ENCODE measurements around the gene LRMDA.

LRMDA gene

DNA sequence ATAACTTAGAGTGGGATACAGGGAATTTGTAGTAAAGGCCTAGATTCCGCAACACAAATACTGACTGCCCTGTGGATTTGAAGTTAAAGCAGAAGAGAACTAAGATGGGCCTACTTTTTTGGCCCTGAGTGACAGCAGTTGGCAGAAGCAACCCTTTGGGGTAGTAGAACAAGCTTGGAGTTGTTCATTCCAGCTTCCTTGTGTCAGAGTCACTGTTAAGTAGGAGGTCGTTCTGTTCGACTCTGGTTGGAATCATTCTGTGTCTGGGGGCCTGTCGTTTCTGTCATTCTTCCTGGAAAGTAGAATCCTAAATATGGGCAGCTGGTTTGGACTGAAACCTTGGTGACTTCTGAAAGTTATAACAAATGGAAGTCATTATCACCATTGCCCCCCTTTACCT, 865.9 kb downstream of the LRMDA start:
- DNase-seq: no peak
- H3K27me3 ChIP-seq (ENCODE audit: insufficient read depth, low read depth, severe bottlenecking): no peaks in the 10 kb centered on the region
- H3K36me3 ChIP-seq: no peaks in the 10 kb centered on the region
- no peak overlapping the region for H3K27ac ChIP-seq
- no peak overlapping the region for H3K4me3 ChIP-seq (ENCODE audit: low read depth, low read length)
- no peak for TF ChIP-seq CTCF (IDR thresholded peaks at IDR 0.05; ENCODE audit: low read depth, low read length)
- no peaks in the 10 kb centered on the region for H3K9me3 ChIP-seq (ENCODE audit: severe bottlenecking)

- no peak overlapping the region for H3K27ac ChIP-seq
- H3K36me3 ChIP-seq: no peaks in the 10 kb centered on the region
- no peak for TF ChIP-seq CTCF (IDR thresholded peaks at IDR 0.05; ENCODE audit: low read depth, low read length)
- no peaks in the 10 kb centered on the region for H3K27me3 ChIP-seq (ENCODE audit: insufficient read depth, low read depth, severe bottlenecking)
- DNase-seq: no peak
- H3K4me3 ChIP-seq (ENCODE audit: low read depth, low read length): no peak overlapping the region
- H3K9me3 ChIP-seq (ENCODE audit: severe bottlenecking): no peaks in the 10 kb centered on the region
Measured at GRCh38 chr10:76297780-76298281, 866.4 kb downstream of the LRMDA start.

DNA sequence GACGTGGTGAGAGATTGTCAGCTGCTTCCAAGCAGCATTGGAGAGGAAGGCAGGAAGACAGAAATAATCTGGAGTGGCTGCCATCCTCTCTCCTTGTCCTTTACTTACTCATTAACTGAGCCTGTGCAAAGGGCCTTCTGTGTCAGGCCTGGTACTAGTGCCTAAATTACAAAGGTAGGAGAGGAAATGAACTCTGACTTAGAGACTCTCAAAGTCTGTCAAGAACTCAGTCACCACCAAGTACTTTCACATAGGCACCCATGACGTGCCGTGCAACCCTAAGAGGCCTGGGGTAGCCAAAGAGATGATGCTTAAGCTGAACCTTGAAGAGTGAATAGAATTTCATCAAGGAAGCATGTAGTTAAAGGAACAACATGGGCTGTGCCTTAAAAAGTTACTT, 866.9 kb downstream of the LRMDA start:
- H3K27ac ChIP-seq: no peak overlapping the region
- no peak overlapping the region for H3K4me3 ChIP-seq (ENCODE audit: low read depth, low read length)
- no peak for TF ChIP-seq CTCF (IDR thresholded peaks at IDR 0.05; ENCODE audit: low read depth, low read length)
- no peaks in the 10 kb centered on the region for H3K9me3 ChIP-seq (ENCODE audit: severe bottlenecking)
- no peaks in the 10 kb centered on the region for H3K36me3 ChIP-seq
- DNase-seq: no peak
- H3K27me3 ChIP-seq (ENCODE audit: insufficient read depth, low read depth, severe bottlenecking): no peaks in the 10 kb centered on the region

GRCh38 chr10:76299501-76299900, 868.1 kb downstream of the LRMDA start:
- no peak for TF ChIP-seq CTCF (IDR thresholded peaks at IDR 0.05; ENCODE audit: low read depth, low read length)
- no peak overlapping the region for H3K27ac ChIP-seq
- DNase-seq: no peak
- H3K36me3 ChIP-seq: no peaks in the 10 kb centered on the region
- H3K9me3 ChIP-seq (ENCODE audit: severe bottlenecking): no peaks in the 10 kb centered on the region
- no peak overlapping the region for H3K4me3 ChIP-seq (ENCODE audit: low read depth, low read length)
- no peaks in the 10 kb centered on the region for H3K27me3 ChIP-seq (ENCODE audit: insufficient read depth, low read depth, severe bottlenecking)

DNA sequence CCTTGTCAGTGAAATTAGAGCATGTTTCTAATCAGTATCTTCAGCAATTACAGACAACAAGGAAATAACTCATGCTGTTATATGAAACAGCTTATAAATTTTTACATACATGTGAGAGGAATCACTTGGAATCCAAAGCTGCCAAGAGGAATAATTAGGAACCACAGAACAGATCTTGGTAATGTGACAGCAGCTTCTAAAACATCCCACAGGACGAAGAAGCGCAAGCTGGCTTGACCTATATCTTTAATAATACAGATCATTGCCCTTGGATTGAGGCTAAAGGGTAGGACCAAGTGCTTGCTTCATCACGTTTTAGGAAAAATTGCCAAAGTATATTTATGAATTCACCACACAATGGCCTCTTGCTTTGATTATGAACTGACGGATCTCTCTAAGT, 869.8 kb downstream of the LRMDA start:
- no peak overlapping the region for H3K27ac ChIP-seq
- no peaks in the 10 kb centered on the region for H3K9me3 ChIP-seq (ENCODE audit: severe bottlenecking)
- no peaks in the 10 kb centered on the region for H3K27me3 ChIP-seq (ENCODE audit: insufficient read depth, low read depth, severe bottlenecking)
- H3K4me3 ChIP-seq (ENCODE audit: low read depth, low read length): no peak overlapping the region
- no peak for DNase-seq
- no peaks in the 10 kb centered on the region for H3K36me3 ChIP-seq
- no peak for TF ChIP-seq CTCF (IDR thresholded peaks at IDR 0.05; ENCODE audit: low read depth, low read length)

GRCh38 chr10:76301950-76302349, 870.5 kb downstream of the LRMDA start:
- TF ChIP-seq CTCF (IDR thresholded peaks at IDR 0.05; ENCODE audit: low read depth, low read length): peak; percentile 46; the same call in 1 of the 2 replicates
- Histone ChIP-seq H3K9me3 (ENCODE audit: severe bottlenecking) (no peaks in the 10 kb centered on the region), H3K4me3 (ENCODE audit: low read depth, low read length) (no peak overlapping the region), H3K36me3 (no peaks in the 10 kb centered on the region), H3K27ac (no peak overlapping the region), H3K27me3 (ENCODE audit: insufficient read depth, low read depth, severe bottlenecking) (no peaks in the 10 kb centered on the region)
- DNase-seq: peak; percentile 15

Measured in WERI-Rb-1 (cell line).